B cell (primary cell): ENCODE measurements around the gene STAT1.

Experiments used
- EZH2 ChIP-seq: IDR thresholded peaks from 2 replicates; pipeline ENCODE4 v1.6.1; 2012; ENCODE audit warnings: borderline replicate concordance, low read depth, mild to moderate bottlenecking, moderate library complexity, low read length; ENCODE audit not compliant: insufficient read depth, poor library complexity, severe bottlenecking
- TF ChIP-seq, protein P1 (sequence below): fragments of 200-600 bp; IDR thresholded peaks from one replicate; pipeline ENCODE4 v1.8.0; 2022; ENCODE audit warnings: antibody characterized with exemption, mild to moderate bottlenecking

DNA sequence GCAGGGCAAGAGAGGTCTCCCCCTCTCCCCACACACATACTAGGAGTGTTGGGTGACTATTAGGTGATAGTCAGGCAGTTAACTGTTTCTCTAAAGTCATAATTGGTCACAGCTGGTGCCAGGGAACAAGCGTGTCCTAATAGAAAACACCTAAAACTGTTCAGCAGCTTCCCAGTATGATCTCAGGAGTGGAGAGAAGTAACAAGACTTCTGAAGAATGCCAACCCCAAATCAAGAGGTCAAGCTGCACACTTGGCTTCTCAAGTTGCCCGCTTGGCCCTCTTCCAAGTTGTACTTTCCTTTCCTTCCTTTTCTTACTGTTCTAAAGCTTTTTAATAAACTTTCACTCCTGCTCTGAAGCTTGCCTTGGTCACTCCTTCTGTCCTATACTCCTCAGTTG is 22.4 kb upstream of the STAT1 start:
- TF ChIP-seq, protein P1, sequence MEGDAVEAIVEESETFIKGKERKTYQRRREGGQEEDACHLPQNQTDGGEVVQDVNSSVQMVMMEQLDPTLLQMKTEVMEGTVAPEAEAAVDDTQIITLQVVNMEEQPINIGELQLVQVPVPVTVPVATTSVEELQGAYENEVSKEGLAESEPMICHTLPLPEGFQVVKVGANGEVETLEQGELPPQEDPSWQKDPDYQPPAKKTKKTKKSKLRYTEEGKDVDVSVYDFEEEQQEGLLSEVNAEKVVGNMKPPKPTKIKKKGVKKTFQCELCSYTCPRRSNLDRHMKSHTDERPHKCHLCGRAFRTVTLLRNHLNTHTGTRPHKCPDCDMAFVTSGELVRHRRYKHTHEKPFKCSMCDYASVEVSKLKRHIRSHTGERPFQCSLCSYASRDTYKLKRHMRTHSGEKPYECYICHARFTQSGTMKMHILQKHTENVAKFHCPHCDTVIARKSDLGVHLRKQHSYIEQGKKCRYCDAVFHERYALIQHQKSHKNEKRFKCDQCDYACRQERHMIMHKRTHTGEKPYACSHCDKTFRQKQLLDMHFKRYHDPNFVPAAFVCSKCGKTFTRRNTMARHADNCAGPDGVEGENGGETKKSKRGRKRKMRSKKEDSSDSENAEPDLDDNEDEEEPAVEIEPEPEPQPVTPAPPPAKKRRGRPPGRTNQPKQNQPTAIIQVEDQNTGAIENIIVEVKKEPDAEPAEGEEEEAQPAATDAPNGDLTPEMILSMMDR: no peak
- no peak for TF ChIP-seq EZH2
